Measurements from ENCODE around the gene FREY1.
A peak's percentile ranks its signal among the peaks of the same experiment; 100 is the strongest.

FREY1 gene

DNA sequence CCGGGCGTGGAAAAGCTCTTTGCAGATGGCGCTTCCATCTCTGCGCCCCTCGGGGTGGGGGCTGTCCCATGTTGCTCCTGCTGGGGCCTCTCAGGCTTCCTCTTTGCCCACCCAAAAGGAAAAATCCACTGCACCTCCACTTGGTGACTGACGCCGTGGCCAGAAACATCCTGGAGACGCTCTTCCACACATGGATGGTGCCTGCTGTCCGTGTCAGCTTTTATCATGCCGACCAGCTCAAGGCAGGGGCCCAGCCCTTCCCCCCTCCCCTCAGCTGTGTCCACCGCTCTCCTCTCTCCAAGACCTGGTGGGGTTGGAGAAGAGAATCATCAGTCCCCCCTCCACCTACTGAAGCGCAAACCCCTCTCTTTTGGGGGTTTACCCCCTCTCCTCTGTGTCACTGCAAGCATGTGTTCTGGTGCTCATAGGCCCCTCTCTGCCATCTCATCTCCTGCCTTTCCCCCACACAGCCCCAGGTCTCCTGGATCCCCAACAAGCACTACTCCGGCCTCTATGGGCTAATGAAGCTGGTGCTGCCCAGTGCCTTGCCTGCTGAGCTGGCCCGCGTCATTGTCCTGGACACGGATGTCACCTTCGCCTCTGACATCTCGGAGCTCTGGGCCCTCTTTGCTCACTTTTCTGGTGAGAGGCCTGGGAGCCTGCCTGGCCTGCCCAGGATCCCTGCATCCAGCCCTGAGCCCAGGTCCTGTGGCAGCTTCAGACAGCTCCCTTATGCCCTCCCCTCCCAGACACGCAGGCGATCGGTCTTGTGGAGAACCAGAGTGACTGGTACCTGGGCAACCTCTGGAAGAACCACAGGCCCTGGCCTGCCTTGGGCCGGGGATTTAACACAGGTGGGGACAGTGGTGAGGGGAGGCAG lies 17.2 kb upstream of the FREY1 start:
- Mint-ChIP-seq H3K9me3 (no peaks in the 10 kb centered on the region), H3K36me3 (peaks cover 2% of the 10 kb centered on the region), H3K4me3 (peak overlapping the region; percentile 42), H3K4me1 (peaks cover 38% of the 10 kb centered on the region), H3K27me3 (peaks cover 62% of the 10 kb centered on the region), H3K27ac (no peak overlapping the region)
- CTCF ChIA-PET, result interaction anchor here (1.2 kb wide), 1 partner anchor 83 kb away, joined by 4 read pairs; no protein-coding TSS in a partner anchor
- peak; percentile 16 for DNase-seq

DNA sequence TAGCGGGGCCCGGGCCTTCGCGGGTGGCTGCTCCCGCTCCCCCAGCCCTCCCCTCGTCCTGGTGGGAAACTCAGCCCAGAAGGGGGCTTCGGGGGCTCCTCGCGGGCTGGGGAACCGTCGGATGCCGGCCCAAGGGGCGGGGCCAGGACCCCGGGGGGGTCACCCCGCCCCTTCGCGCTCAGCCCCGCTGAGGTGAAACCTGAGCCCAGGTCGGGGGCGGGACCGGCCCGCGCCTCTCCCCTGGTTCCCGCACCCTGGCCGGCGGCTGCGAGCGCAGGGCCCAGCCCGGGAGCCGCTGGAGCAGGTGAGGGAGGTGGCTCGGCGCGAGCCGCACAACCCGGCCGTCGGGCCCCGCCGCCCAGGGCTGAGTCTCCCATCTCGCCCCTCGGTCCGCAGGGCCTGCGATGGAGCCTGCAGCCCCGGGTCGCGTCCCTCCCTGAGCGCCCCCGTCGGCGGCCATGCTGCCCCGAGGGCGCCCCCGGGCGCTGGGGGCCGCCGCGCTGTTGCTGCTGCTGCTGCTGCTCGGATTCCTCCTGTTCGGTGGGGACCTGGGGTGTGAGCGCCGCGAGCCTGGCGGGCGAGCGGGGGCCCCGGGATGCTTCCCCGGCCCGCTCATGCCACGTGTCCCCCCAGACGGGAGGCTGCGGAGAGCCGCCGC lies 15.5 kb upstream of the FREY1 start, which contains the start of gene LARGE2:
Gene LARGE2 (plus strand): TSS at position 232 of the 658 bp plus-strand sequence. CDS start 227 bp downstream, at position 459.
- Mint-ChIP-seq H3K27ac (no peak within 1 kb of the TSS), H3K9me3 (no peaks in the 10 kb centered on the region), H3K27me3 (peaks cover 62% of the 10 kb centered on the region), H3K4me1 (peaks cover 47% of the 10 kb centered on the region), H3K4me3 (peak within 1 kb of the TSS; percentile 65), H3K36me3 (peaks cover 2% of the 10 kb centered on the region)
- DNase-seq, result peak; percentile 33
- CTCF ChIA-PET, result no interaction called here

DNA sequence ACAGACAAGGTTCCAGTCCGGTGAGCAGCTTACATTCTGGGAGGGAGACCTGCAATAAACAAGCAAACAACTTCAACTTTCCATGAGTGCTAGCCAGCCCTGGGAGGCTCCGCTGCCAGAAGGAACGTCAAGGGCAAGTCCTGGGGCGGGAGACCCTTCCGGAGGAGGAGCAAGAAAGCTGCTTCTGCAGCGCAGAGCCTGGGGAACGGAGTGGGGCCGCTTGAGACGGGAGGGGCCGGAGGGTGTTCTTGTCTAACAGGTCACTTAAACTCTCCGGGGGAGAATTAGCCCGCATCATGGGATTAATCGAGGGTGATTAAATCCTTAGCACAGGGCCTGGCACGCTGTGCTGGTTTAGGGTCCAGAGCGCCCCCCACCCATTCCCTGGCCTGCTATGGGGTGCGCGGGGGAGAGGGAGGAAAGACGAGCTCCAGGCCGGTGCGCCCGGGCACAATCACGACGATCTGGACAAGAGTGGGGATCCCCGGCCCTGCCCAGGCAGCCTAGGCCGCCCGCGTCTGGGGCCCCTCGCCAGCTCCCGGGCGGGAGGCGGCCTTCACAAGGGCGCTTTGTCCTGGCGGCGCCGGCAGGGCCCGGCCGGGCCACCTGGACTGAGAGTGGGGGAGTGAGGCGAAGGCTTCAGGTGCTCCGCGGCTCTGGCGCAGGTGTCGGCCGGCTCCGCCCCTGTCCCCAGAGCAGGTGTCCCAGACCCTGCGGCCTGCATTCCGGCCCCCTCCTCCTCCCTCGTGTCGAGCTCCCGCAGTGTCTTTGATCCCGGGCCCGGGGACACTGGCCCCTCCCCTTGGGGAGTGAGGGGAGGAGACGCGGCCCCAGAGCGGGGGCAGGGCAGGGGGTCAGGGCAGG lies 14.7 kb upstream of the FREY1 start:
- peaks cover 62% of the 10 kb centered on the region for H3K27me3 Mint-ChIP-seq
- peaks cover 44% of the 10 kb centered on the region for H3K4me1 Mint-ChIP-seq
- H3K4me3 Mint-ChIP-seq, result peak overlapping the region; percentile 48
- no peaks in the 10 kb centered on the region for H3K9me3 Mint-ChIP-seq
- peak; percentile 24 for DNase-seq
- peaks cover 2% of the 10 kb centered on the region for H3K36me3 Mint-ChIP-seq
- no peak overlapping the region for H3K27ac Mint-ChIP-seq
- CTCF ChIA-PET, result no interaction called here

DNA sequence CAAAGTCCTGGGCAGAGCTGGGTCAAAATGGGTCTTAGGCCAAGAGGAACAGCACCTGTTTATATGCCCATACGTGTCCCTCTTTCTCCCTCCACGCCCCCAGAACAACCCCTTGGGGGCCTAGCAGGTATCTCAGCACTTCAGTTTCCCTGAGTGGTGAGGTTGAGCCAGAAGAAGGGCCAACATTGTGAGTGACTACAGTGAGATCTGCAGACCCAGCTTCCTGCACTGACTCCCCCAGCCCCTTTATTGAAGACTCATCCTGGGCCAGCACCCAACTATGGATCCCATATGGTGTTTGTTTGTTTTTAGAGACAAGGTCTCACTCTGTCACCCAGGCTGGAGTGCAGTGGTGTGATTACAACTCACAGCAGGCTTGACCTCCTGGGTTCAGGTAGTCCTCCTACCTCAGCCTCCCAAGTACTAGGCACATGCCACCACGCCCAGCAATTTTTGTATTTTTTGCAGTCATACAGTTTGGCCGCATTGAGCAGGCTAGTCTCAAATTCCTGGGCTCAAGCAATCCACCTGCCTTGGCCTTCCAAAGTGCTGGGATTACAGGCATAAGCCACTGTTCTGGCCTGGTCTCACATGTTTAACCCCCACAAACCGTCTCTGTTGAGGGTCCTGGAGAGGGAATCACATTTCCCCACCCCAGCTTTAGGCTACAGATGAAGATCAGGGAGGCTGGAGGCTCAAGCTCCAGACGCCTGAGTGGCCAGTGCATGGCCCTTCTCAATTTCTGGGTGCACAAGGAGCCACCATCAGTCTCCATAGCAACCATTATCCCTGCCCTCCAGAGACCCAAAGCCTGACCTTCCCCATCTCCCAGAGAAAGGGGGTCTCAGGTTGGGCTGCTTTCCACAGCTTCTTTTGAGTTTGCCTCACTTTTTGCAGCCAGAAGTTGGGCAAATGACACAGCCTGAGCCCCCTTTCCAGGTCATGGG lies 13.7 kb upstream of the FREY1 start:
- Mint-ChIP-seq H3K4me3 (peak overlapping the region; percentile 48), H3K36me3 (peaks cover 9% of the 10 kb centered on the region), H3K27ac (no peak overlapping the region), H3K4me1 (peaks cover 53% of the 10 kb centered on the region), H3K9me3 (no peaks in the 10 kb centered on the region), H3K27me3 (peaks cover 52% of the 10 kb centered on the region)
- CTCF ChIA-PET, result no interaction called here
- DNase-seq, result peak; percentile 14

DNA sequence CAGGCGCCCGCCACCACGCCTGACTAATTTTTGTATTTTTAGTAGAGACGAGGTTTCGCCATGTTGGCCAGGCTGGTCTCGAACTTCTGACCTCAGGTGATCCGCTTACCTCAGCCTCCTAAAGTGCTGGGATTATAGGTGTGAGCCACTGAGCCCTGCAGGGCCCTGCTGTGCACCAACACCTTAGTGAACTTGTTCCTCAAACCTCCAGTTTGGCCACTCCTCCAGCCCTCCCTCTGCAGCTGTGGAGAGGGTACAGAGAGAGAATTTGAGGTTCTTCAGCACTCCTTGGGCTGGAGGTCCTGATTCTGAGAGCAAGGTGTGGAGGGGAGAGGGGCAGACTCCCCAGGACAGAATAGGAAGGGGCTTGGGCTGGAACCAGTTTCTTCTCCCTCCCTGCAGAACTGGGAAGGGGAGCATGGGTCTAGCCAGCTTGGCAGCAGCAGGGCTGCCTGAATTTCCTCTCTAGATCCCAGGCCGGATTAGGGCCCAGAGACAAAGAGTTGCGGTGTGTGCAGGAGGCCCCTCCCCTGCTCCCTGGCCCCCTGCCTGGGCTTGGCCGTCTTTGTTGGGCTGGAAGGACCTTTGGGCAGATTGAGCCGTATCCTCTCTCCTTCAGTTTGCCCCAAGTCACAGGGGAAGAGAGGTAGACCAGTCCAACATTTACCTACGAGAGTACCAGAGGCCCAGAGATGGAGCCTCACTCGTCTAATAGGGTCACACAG lies 12.9 kb upstream of the FREY1 start:
- Mint-ChIP-seq H3K27ac (no peak overlapping the region), H3K4me1 (peaks cover 59% of the 10 kb centered on the region), H3K36me3 (peaks cover 12% of the 10 kb centered on the region), H3K27me3 (peaks cover 44% of the 10 kb centered on the region), H3K4me3 (peak overlapping the region; percentile 86), H3K9me3 (no peaks in the 10 kb centered on the region)
- CTCF ChIA-PET, result no interaction called here
- no peak for DNase-seq

DNA sequence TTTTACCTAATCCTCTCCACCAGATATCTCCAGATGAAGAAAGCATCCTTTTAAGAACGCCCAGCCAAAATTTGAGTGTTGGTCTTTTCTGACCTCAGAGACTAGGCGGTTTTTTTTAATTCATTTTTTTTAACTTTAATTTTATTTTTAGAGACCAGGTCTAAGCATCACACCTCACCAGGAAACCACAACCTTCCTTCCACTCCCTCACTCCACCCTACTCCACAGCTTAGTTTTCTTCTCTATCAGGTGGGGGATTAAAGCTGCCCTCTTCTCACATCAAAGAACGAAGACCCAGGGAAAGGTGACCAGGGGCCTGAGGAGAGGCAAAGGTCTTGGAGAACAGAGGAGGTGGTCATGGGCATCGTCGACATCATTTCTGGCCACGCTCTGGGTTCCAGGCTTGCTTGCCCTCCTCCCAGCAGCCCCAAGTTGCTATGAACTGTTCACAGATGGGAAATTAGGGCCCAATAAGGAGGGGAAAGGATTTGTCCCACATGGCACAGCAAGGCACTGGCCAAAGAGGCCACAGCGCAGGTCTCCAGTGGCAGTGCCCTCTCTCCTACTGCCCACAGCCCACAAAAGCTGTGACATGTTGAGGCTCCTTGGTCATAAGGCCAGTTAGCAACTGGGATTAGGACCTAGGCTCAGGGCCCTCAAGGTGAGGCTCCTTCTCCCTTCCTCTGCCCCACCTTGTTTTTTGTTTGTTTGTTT lies 12.0 kb upstream of the FREY1 start:
- peak overlapping the region; percentile 98 for H3K27ac Mint-ChIP-seq
- CTCF ChIA-PET, result interaction anchor here (0.6 kb wide), 1 partner anchor 75 kb away, joined by 3 read pairs; no protein-coding TSS in a partner anchor

DNA sequence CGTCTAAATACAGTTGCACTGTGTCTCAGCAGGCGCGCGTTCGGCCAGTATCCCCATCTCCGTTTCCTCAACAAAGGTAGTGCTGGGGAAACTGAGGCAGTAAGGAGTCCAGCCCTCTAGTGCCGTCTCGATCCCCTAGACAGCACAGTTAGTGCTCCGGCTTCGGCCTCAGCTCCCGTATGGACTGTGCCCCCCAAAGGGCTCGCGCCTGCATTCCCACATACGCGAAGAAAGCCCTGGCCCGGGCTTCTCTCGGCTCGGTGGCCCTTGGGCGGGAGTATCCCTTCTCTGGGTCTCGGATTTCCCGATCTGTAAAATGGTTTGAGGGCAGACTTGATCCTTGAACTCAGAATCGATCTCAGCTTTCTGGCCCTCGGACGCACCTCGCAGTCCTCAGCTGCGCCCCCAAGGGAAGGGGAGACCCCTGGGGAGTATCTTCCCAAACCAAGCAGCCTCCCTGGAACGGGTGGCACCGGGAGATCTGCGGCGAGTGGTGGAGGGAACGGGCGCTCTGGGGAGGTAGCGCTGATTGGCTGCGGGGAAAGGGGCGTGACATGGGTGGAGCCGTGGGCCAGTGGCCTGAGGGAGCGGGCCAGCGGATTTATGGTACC lies 11.4 kb upstream of the FREY1 start:
- Mint-ChIP-seq H3K4me3 (peak overlapping the region; percentile 86), H3K27ac (peak overlapping the region; percentile 98), H3K27me3 (peaks cover 29% of the 10 kb centered on the region), H3K9me3 (no peaks in the 10 kb centered on the region), H3K4me1 (peaks cover 55% of the 10 kb centered on the region), H3K36me3 (peaks cover 18% of the 10 kb centered on the region)
- CTCF ChIA-PET, result interaction anchor here (0.6 to 1.4 kb wide), 3 partner anchors 12 to 74 kb away, joined by 3 to 4 read pairs (median 4); no protein-coding TSS in a partner anchor
- DNase-seq, result peak; percentile 82

More for the DNA sequence above, 12.0 kb upstream of the FREY1 start:
- peaks cover 58% of the 10 kb centered on the region for H3K4me1 Mint-ChIP-seq
- H3K9me3 Mint-ChIP-seq, result no peaks in the 10 kb centered on the region
- peak overlapping the region; percentile 86 for H3K4me3 Mint-ChIP-seq
- peaks cover 36% of the 10 kb centered on the region for H3K27me3 Mint-ChIP-seq
- no peak for DNase-seq
- peaks cover 15% of the 10 kb centered on the region for H3K36me3 Mint-ChIP-seq

DNA sequence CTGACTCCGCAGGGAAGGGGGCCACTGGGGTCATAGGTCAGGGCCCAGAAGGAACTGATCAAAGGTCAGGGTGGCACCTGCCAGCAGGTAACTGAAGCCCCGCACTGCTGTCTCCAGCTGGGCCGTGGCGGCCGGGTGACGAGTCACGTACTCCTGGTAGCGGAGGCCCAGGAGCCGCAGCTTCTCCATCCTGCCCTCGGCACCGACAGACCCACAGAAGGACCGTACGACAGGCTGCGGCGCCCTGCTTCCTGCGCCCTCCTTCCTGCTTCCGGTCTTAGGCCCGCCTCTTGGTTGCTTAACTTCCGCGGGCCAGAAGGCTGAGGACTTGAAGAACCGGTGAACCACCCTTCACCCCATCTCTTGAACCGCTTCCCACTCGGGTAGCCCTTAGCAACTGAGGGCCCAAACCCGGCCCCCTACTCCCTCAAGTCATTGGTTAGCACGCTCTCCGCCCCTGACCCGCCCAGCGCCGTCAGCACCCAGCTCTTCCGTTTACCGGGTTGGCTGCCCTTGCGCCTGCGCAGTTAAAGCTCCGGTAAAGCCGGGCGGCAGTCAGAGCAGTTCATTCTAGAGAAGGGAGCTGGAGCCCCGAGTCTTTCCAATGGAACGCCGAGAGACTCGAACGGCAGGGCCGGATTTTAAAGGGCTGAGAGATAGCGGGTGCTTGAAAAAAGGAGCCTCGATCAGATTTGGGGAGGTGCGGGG lies 10.7 kb upstream of the FREY1 start, which contains the start of gene PEX16:
Gene PEX16 (minus strand): TSS at position 255 of the 708 bp plus-strand sequence. CDS start 66 bp downstream, at position 189.
- Mint-ChIP-seq H3K4me1 (peaks cover 51% of the 10 kb centered on the region), H3K27me3 (peaks cover 23% of the 10 kb centered on the region), H3K36me3 (peaks cover 18% of the 10 kb centered on the region), H3K4me3 (peak within 1 kb of the TSS; percentile 86), H3K27ac (peak within 1 kb of the TSS; percentile 98), H3K9me3 (no peaks in the 10 kb centered on the region)
- DNase-seq, result peak; percentile 98
- CTCF ChIA-PET, result interaction anchor here (0.6 to 1.4 kb wide), 3 partner anchors 13 to 89 kb away, joined by 3 to 4 read pairs (median 4); no protein-coding TSS in a partner anchor

DNA sequence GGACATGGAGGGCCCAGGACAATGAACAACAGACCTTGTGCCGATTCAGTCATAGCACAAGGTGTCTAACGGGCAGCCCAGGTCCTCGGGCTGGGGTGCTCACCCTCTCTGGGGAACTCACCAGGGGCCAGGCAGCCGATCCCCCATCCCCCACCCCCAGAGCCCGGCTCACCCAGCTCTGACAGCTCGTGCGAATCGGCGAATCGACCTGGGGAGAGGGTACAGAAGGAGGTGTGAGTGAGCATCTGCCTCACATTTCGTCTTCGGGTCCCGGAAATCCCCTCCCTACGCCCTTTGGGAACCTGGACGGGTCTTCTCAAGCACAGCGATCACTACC lies 10.2 kb upstream of the FREY1 start:
- Mint-ChIP-seq H3K4me3 (peak overlapping the region; percentile 86), H3K27me3 (peaks cover 23% of the 10 kb centered on the region), H3K27ac (peak overlapping the region; percentile 98), H3K36me3 (peaks cover 18% of the 10 kb centered on the region), H3K4me1 (peaks cover 51% of the 10 kb centered on the region), H3K9me3 (no peaks in the 10 kb centered on the region)
- CTCF ChIA-PET, result interaction anchor here (1.1 to 1.4 kb wide), 2 partner anchors 13 to 48 kb away, joined by 3 to 4 read pairs; no protein-coding TSS in a partner anchor
- no peak for DNase-seq

DNA sequence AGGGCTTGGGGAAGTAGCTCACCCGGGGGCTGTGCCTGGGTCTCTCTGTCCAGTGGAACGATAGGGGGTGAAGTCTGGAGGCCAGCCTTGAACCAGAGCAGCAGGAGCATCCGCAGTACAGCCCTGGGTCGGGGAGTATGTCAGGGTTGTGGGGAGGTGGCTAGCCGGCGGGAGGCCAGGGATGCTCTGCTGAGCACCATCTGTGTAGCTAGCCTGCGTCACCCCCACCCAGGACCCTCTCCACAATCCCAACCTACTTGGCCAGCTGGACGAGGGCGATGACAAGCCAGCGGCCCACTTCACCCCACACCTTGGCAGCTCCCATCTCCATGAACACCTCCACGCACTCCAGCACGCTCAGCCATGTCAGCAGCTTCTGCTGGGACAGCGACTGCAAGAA lies 8.4 kb upstream of the FREY1 start:
- Mint-ChIP-seq H3K4me1 (peaks cover 46% of the 10 kb centered on the region), H3K36me3 (peaks cover 16% of the 10 kb centered on the region), H3K27ac (peak overlapping the region; percentile 55), H3K27me3 (peaks cover 7% of the 10 kb centered on the region), H3K9me3 (no peaks in the 10 kb centered on the region), H3K4me3 (peak overlapping the region; percentile 51)
- CTCF ChIA-PET, result interaction anchor here (0.6 to 1.4 kb wide), 2 partner anchors 42 to 76 kb away, joined by 3 read pairs; no protein-coding TSS in a partner anchor
- DNase-seq, result no peak
